ENCODE results near the gene KMT2C.
"Not testable (repeated sequence)": the region's sequence is repeated elsewhere in the genome, so short reads cannot be mapped to it uniquely, and the experiment has no call there.

The KMT2C gene

DNA sequence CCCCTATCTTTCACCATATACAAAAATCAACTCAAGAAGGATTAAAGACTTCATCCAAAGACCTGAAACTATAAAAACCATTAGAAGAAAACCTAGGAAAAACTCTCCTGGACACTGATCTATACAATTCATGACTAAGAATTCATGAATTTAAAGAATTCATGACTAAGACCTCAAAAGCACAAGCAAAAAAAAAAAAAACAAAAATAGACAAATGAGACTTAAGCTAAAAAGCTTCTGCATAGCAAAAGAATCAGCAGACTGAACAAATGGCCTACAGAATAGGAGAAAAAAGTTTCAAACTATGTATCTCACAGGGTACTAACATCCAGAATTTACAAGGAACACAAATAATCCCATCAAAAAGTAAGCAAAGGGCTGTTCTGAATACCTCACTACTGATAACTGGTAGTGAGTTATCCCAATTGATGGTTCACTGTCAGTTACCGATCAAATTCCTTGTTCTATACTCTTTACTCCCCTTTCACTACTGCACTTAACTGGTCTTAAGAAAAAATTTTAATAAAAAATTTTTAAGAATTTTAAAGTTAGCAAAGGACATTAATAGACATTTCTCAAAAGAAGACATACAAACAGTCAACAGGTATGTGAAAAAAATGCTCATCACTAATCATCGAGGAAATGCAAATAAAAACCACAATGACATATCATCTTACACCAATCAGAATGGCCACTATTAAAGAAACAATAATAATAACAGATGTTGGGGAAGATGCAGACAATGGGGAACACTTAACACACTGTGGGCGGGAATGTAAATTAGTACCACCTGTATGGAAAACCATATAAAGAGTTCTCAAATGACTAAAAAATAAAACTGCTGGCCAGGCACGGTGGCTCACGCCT, 33.2 kb downstream of the KMT2C start:
- no peak for DNase-seq

- no peak for DNase-seq
Observed at GRCh38 chr7:152399344-152399743, 36.5 kb downstream of the KMT2C start.

- DNase-seq: no peak
Observed at GRCh38 chr7:152395112-152395511, 40.7 kb downstream of the KMT2C start.

- DNase-seq: not testable (repeated sequence)
Observed at GRCh38 chr7:152394214-152394613, 41.6 kb downstream of the KMT2C start.

DNA sequence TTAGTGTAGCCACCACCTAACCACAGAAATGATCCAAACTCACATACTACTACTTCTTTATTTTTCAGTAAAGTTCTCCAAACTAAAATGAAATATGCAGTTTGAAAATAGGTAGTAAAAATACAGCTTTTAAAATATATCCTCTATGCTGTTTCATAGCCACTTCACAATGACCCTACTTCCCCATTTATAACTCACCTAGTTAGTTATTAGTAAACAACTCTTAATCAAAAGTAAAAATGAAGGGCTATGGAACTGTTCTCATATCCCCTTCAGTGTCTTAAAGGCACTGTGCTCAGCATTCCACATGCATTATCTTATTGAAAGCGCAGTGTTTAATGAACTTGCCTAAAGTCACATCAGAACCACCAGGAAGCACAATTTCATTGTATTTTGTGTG, 43.5 kb downstream of the KMT2C start:
- DNase-seq: no peak

DNA sequence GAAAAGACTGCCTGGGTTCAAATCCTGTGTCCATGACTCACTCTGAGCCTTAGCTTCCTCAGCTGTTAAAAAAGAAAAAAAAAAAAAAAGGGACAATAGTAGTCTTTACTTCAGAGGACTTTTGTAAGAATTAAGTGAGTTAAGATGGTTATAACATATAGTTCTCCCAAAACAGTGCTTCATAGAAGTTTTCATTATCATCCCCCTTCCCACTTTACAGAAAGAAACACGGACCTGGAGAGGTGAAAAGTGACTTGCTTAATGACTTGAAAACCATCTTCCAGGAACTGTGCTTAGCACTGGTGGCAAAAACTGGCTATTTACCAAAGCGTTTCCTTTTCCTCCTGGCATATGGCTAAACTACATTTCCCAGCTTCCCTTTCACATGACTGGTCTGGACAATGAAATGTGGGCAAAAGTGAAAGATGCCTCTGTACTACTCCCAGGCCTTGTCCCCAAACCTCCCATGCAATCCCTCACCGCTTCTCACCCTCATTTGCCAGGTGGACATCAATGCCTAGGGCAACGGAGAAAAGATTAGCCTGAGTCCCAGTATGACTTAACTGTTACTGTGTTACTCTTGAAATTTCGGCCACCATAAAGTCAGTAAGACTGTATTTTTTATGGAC, 49.6 kb downstream of the KMT2C start:
- DNase-seq: not testable (repeated sequence)

DNA sequence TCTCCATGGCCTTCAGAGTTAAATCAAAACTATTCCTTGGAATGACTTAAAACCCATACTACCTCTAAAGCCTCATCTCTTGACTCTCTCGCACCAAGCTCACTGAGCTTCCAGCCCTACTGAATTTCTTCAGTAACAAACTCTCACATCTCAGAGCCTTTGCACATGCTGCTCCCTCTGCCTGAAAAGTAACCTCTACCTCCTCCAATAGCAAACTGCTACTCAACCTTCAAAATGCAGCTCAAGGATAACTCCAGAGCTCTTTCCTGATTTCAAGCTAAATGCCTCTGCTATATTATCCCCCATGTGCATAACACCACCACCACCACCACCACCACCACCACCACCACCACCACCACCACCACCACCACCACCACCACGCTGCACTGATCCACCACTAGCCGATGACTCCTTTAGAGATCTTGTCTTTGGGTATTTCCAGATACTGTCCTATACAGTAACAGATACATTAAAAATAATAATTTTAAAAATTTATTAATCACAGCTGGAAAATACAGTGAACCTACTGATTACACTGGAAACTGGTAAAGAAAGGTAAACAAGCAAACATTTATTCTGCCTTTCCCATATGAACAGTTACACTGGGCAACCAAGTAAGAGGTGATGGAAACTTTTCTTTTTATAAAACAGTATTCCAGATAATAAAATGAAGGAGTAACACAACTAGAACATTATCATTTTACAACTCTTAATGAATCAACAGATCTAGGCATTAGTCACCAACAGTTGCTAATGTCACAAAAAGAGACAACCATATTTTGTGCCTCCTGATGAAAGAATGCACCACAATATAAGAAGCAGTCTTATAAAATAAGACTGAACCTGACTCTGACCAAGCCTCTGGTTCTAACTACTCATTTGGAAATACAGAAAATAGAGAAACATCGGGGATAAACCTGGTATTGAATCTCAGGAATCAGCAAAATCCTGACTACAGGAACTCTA, 51.3 kb downstream of the KMT2C start:
- not testable (repeated sequence) for DNase-seq

GRCh38 chr7:152383341-152384234, 52.2 kb downstream of the KMT2C start:
- no peak for DNase-seq

- no peak for DNase-seq
Observed at GRCh38 chr7:152382244-152382643, 53.6 kb downstream of the KMT2C start.

DNA sequence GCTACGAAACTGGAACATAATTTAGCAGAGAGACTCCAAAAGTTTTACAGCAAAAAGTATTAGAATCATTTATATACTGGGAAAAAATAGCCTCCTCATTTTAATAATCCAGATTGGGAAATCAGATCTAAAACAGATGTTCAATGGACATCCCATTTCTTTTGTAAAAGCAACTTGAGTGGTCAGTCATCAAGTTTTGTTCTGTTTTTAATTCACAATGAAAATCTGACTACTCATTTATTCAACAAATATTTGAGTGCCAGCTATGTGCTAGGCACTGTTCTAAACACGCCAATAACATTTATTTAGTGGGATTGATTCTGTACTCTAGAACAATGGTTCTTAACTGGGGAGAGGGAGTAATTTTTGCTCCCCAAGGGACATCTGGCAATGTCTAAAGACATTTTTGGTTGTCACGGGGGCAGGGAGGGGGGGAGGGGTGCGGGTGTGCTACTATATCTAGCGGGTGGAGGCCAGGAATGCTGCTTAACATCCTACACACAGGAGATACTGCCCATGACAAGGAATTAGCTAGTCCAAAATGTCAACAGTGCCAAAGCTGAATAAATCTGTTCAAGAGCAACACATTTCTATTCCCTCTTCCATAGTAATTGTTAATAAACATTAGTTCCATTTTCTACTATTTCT, 54.7 kb downstream of the KMT2C start:
- not testable (repeated sequence) for DNase-seq

- not testable (repeated sequence) for DNase-seq
Observed at GRCh38 chr7:152378497-152378896, 57.3 kb downstream of the KMT2C start.

DNA sequence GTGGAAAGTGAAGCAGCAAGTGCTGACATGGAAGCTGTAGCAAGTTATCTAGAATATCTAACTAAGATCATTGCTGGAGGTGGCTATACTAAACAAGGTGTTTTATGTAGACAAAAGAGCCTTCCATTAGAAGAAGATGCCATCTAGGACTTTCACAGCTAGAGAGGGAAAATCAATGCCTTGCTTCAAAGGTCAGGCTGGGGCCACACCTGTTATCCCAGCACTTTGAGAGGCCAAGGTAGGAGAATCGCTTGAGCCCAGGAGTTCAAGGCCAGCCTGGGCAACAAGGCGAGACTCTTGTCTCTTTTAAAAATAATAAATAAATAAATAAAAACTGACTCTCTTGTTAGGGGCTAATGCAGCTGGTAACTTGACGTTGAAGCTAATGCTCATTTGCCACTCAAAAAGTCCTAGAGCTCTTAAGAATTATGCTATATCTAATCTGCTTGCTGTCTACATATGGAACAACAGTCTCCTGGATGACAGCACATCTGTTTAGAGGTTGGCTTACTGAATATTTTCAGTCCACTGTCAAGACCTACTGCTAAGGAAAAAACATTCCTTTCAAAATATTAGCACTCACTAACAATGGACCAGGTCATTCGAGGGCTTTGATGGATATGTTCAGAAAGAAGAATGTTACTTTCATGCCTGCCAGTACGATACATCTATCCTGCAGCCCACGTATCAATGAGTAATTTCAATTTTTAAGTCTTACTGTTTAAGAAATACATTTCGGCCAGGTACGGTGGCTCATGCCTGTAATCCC, 58.9 kb downstream of the KMT2C start:
- DNase-seq: not testable (repeated sequence)

- no peak for DNase-seq
Observed at GRCh38 chr7:152370297-152370696, 65.5 kb downstream of the KMT2C start.

DNA sequence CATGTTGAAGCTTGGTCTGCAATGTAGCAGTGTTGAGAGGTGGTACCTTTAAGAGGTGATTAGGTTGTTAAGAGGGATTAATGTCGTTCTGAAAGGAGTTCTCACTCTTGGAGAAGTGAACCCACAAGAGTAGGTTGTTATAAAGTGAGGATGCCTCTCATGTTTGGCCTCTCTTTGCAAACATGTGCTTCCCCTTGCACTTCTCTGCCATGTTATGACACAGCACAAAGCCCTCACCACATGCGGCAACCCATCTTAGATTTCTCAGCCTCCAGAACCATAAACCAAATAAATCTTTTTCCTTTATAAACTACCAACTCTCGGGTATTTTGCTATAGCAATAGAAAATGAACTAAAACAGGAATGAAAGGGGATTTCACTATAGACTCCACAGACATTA, 66.3 kb downstream of the KMT2C start:
- DNase-seq: no peak

DNA sequence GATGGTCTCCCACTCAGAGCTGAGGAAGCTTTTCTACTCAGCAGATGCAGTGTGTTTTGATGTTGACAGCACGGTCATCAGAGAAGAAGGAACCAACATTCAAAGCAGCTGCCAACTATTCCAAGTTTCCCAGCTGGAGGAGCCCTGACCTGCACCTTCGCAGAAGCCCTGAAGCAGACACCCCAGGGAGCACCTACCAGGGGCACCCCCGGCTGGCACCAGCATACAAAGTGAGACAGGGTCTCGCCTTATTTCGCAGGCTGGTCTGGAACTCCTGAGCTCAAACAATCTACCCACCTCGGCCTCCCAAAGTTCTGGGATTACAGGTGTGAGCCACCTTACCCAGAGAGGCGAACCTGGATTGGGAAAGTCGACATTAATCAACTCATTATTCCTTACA, 68.6 kb downstream of the KMT2C start:
- DNase-seq: no peak

DNA sequence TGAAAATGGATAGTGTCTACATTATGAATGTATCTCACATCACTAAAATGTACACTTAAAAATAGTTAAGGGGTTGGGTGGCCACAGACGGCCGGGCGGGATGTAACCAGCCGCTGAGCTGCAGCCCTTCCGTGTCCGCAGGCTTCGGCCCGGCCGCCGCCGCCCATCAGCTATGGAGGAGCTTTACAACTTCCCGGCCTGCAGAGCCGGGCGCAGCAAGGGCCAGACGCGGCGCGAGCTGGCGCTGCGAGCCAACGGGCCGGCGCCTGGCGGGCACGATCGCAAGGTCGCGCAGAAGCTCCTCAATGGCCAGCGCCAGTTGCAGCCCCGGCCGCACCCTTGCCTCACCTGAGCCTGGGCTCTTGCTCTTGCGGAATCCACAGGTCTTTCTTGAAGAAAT, 69.1 kb downstream of the KMT2C start:
- DNase-seq: no peak

GRCh38 chr7:152365982-152366603, 69.7 kb downstream of the KMT2C start:
- no peak for DNase-seq

GRCh38 chr7:152363798-152364197, 72.0 kb downstream of the KMT2C start:
- no peak for DNase-seq

- no peak for DNase-seq
Observed at GRCh38 chr7:152362128-152362926, 73.5 kb downstream of the KMT2C start.

Measured in amniotic stem cell (primary cell).